Stimulated activated CD8-positive, alpha-beta memory T cell treated with anti-CD3 and anti-CD28 coated beads, Interleukin-7, amount 100 ng/mL, for 24 hours (primary cell): Measurements from ENCODE around the gene TBC1D22A.
"Not testable (repeated sequence)": the region's sequence is repeated elsewhere in the genome, so short reads cannot be mapped to it uniquely, and the experiment has no call there.

Experiments used
- DNase-seq: peaks from one replicate; pipeline ENCODE4 v3.0.0-alpha.2; 2020; ENCODE audit warnings: low read depth

The TBC1D22A gene

DNA sequence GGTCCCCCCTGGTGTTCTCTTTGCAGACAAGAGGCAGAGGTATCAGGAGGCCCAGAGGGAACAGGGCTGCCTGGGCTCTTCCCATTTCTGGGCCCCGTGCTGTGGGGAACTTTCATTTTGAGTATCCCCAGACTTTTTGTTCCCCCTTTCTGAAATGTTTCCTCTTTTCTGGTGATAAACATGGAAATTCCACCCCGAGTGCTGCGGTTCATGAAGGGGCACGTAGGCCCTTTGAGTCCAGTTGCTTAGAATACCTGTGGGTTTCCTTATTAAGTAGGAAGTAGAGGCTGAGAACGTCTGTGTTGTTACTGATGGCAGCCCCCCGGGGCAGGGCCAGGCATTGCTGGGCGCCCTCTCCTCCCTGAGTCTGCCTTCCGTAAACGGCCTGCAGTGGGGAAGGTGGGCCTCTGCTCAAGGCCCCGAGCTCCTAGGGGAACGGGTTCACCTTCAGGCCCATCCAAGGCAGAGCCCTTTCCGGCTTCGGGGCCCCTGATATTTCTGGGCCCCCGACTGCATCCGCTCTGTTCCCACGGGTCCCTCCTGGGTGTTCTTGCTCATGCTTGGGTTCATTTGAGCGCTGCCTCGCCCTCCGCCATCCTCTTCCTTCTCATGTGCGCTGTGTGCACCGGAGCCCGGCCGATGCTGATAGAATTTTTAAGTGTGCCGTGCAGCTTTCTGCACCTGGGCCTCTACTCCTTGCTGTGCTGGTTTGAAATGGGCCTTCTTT lies 12.0 kb downstream of the TBC1D22A start:
- DNase-seq = no peak

DNA sequence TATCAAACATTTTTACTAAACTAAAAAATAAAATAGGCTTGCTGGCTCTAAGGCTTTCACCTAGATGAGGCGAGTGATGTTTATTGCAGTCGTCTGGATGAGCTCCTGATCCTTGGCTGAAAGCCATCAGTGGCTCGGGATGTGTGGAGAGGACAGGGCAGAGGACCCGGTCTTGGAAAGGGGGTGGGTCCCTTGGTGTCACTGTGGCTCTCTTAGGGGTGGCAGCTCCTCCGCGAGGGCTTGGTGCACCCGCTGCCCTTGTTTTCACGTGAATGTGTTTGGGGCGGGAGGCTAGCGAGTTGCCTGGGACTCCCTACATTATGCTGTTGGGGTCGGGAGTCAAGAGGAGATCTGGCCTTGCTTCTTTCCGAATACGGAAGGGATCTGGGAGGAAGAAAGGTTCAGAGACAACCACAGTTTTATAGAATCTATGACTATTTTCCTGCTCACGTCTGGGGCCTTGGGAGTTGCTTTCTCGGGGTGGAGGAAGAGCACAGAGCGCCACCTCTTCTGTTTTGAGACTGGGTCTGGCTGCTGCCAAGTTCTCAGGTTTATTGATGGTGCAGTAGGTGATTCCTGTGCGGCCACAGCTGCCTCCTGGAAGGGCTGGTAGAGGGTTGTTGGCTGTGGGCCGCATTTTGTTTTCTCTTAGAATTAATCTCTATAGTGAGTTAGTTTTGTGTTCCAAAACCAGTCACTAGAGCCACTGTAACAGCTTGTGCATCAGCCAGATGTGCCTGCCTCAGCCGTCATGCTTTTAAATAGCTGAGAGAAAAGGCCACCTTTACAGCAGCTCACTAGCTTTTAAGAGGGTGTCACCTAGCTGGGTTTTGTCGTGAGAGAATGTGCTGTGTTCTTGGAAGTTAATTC lies 12.8 kb downstream of the TBC1D22A start:
- no peak for DNase-seq

DNA sequence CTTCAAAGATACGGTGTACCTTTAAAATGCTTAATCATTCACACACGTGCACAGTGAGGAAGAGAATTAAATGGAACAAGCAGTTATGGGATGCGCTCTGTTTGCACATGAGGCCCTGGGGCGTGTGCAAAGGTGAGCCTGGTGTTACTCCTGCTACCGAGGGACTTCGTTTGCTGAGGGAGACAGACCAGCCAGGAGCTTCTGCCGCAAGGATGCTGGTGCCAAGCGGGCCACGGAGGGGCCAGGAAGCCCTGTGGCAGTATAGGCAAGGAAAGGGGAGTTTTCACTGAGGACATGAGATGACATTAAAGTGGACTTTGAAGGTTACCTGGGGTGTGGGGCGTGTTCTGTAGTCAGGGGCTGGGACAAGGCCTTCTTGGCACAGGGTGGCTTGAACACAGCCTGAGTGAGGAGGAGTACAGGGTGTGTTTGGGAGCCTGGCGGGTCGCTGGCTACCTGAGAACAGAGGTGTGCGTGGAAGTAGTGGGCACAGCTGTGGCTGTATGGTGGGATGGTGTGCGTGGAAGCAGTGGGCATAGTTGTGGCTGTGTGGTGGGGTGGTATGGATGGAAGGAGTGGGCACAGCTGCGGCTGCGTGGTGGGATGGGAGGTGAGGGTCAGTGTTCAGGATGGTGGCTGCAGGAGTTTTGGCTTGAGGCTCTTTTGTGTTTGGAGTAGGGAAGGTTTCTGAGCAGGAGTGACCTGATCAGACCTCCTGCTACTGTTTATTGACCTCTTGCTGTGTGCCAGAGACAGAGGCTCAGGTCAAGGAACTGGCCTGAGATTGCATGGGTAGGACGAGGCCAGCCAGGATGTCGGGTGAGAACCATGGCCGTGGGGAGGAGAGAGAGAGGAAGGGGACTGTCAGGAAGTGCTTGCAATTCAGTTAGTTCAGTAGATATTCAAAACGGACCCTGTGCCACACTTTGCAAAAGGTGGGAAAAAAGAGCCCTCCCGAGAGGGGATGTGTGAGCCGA lies 13.7 kb downstream of the TBC1D22A start:
- no peak for DNase-seq

DNA sequence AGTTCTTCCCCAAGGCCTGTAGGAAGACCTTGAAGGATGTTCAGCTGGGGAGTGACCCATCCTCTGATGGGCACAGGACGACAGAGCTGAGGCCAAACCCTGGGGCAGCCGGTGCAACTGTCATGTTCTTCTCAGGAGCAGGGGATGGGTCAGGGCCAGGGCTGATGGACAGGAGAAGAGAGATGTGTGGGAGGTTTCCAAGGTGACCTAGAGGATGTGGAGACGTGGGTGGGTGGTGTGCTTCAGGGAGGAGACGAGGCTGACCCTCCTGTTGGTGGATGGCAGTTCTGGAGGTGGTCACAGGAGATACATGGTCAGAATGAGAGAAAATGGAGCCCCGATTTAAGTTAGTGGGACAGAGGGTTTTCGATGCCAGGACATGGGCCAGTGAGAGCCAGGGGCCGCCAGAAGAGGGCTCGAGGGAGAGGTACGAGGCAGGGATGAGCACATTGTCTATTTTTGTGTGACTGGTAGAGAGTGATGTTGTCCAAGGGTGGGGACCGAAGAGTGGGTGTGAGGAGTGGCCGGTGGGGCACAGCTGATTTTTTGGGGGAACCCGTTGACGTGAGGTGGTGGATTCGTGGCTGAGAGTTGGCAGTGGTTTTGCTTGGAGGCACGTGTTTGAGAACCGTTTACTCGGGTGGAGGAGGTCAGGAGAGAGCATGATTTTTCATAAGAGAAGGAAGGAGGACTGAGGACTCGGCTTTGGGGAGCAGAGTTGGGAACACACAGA lies 14.6 kb downstream of the TBC1D22A start:
- DNase-seq = no peak

DNA sequence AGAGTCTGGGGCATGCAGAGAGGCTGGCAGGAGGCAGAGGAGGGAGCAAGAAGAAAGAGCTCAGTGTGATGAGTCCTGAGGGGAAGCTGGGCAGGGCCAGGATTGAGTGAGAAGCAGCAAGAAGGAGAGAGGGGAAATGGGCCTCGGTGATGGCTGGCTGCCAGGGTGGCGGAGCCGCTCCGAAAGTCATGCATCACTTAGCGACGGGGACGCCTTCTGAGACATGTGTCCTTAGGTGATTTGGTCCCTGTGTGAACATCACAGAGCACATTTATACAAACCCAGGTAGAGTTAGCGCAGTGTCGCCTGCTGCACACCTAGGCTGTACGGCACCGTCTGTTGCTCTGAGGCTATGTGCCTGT lies 15.1 kb downstream of the TBC1D22A start:
- no peak for DNase-seq

DNA sequence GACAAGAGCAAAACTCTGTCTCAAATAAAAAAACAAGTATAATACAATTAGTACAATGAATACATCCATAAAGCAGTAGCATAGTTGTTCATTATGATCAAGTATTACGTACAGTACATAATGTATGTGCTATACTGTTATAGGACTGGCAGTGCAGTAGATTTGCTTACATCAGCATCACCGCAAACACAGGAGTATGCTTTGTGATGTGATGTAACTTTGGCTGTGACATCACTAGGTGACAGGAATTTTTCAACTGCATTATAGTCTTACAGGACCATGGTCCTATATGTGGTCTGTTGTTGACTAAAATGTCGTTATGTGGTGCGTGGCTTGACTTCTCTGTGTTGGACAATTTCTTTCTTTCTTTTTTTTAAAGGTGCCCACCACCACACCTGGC lies 16.6 kb downstream of the TBC1D22A start:
- DNase-seq = no peak

DNA sequence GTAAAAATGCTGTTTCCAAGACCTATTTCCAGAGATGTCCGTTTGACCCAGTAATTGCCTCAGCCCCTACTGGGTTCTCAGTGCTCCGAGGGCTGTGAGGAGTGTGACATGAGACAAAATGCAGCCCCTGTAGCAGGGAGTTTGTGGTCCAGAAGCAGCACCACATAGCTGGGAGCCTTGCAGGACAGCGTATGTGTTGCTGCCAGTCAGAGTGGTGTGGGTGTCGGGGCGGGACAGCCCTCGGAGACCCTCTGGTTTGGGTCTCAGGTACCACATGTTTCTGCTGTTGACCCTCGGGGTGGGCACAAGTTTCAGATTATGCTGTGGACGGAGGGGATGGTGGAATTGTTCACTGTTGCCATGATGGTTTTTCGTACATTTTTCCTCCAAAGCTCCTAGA lies 17.2 kb downstream of the TBC1D22A start:
- no peak for DNase-seq

DNA sequence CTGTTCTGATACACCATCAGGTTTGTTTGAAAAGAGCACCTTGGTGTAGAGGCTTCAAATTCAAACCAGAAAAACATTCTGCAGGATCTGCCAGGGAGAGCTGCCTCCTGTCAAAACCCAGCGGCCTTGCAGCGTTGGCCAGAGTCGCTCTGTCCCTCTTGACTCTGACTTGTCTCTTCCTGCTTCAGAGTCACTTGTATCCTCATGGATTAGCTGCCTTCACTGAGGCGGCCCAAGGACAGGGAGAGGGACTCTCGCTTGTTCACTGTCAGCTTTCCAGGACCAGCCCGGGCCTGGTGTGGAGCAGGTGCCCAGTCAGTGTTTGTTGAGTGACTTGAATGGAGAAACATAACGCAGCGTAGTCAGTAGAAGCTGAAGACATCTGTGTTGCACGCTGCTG lies 18.0 kb downstream of the TBC1D22A start:
- DNase-seq = no peak

DNA sequence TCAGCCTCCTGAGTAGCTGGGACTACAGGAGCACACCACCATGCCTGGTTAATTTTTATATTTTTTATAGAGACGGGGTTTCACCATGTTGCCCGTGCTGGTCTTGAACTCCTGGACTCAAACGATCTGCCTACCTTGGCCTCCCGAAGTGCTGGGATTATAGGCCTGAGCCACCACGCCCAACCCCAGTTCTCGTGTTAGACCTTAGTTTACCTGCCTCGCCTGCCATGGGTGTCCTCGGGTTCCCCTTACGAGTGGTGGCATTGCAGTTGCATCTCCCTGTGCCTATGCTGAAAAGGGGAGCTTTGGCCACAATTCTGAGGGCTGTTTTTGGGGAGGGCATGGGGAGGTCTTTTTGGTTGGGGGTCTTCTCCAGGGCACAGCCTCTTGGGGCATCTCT lies 18.8 kb downstream of the TBC1D22A start:
- DNase-seq = no peak

DNA sequence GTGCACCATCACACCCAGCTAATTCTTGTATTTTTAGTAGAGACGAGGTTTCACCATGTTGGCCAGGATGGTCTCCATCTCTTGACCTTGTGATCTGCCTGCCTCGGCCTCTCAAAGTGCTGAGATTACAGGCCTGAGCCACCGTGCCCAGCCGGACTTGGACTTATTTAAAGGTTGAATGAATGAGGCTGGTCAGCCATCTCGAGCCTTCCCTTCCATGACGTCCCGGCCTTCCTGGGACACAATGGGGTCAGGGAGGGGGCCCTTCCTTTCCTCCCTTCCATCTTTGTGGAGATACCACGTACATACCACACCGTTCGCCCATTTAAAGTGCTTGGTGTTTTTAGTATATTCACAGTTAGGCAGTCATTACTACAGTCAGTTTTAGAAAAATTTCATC lies 19.8 kb downstream of the TBC1D22A start:
- not testable (repeated sequence) for DNase-seq

DNA sequence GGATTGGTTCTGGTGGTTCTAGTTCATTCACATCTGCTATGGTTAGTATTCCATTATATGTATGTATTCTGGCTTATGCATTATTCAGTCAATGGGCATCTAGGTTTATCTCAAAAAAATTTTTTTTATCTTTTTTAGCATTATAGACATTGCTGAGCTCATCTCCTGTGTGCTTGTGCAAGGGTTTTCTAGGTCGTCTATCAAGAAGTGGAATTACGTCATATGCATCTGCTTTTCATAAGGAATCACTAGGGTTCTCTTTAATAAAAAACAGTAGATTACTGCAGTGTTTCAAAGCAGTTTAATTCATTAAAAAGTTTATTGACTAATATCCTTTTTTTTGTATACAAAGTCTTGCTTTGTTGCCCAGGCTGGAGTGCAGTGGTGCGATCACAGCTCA lies 21.3 kb downstream of the TBC1D22A start:
- DNase-seq = no peak

DNA sequence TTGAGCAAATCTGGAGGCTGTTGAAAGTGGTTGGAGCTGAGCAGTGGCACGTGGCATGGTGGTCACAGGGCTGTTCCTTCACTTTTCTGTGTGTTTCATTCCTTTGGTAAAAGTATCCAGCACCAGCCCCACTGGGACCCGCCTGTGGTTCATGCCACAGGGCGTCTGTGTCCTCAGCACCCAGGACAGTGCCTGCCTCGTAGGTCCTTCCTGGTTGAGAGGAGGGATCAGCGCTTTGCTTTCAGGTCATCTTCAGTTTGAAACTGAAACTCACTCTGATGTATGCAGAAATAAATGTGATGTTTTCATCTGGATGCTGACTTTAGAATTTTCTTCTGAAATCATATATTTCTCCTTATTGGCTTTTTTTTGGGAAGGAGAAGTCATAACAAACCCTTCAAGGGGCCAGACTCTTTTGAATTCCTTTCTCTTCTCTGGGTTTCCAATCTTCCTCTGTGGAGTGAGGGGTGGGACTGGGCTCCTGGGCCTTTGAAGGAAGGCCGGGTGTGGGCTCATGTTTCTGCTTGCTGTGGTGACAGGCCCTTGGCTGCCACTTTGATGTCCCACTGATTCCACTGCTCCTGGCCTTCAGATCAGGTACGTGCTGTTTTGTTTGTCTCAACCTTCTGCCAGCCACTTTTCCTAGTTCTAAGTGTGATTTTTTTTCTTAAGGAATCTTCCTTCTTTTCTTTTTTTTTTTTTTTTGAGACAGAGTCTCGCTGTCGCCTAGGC lies 26.2 kb downstream of the TBC1D22A start:
- no peak for DNase-seq

DNA sequence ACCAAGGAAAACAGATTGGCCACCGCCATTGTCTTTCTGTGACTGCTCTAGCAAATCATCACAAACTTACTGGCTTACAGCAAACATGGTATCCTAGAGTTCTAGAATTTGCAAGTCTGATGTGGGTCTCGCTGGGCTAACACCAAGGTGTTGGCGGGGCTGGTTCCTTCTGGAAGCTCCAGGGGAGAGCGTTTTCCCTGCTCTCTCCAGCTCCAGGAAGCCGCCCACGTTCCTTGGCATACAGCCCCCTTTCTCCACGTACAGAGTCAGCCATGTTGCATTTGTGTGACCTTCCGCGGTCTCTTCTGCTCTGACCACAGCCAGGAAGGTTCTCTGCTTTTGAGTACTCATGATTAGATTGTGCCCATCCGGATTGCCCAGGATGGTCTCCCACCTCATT lies 27.5 kb downstream of the TBC1D22A start:
- DNase-seq = no peak

DNA sequence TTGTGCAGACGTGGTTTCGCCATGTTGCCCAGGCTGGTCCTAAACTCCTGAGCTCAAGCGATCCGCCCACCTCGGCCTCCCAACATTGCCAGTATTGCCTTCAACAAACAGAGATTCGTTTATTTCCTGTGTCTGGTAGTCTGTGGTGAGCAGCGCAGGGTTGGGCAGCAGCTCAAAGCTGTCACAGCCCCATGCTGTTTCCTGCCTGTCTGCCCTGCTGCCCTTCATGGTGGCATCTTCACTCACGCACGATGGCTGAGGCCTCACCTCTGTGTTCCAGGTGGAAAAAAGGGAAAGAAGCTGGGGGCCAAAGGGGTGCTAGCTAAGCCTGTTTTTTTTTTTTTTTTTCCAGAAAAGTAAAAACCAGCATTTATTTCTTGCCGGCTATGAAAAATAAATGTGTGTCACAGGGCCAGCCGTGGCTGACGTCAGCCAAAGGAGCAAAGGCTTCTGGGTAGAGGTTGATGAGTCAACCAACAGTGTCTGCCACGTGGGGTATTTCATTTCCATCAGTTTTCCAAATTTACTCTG lies 28.8 kb downstream of the TBC1D22A start:
- DNase-seq = peak; percentile 51

DNA sequence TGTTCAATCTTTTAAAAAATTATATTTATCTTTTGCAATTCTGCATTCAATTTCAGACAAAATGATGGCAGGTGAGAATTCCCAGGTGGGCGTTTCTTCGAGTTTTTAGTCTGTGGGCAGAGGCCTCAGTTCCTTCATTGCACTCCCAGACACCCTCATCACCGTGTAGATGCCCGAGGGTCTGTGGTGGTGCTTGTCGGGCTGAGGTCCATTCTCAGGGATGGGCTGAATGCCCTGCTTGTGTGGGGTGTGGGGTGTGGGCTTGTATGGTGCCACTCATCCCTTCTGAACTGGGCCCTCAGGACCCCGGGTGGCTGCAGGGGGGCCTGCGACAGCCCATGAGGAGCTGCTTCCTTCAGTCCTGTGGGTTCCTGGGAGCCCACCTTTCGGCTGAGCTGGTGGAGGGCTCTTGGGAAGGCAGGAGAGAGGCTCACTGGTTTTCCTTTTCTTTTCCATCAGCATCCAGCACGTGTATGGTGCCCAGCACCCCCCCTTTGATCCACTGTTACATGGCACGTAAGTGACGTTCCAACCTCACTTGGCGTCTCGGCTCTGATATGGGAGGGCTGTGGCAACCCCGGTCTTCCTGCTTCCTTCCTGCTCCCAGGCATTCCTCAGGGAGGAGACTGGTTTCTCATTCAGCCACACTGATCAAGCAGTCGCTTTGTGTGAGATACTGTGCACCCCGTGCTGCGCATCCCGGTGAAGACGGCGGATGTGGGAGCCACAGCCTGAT lies 29.8 kb downstream of the TBC1D22A start:
- DNase-seq = no peak

DNA sequence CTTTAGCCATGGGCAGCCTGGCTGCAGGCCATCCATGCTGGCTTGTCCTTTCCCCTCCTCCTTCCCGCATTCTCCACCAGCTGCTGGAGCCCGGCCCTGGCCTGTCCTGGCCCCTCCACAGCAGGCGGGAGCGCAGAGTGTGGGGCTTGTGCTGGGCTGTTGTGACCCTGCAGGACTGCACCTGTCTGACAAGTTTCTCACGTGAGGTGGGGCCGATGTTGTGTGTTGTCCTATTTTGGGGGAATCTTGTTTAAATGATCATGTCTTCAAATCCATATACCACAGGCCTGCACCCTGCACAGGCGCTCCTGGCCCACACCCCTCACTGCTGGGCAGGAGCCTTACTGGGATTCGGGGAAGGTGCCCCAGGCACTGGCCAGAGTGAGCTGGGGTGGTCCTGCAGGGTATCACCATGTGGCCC lies 30.4 kb downstream of the TBC1D22A start:
- DNase-seq = no peak

DNA sequence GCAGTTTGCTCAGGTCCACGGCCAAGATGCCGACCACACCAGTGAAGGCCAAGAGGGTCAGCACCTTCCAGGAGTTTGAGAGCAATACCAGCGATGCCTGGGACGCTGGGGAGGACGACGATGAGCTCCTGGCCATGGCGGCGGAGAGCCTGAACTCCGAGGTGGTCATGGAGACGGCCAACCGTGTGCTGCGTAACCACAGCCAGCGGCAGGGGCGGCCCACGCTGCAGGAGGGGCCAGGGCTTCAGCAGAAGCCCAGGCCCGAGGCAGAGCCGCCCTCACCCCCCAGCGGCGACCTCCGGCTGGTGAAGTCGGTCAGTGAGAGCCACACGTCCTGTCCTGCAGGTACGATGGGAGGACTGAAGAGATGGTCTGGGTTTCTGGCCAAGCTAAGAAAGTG lies 31.0 kb downstream of the TBC1D22A start:
- no peak for DNase-seq

DNA sequence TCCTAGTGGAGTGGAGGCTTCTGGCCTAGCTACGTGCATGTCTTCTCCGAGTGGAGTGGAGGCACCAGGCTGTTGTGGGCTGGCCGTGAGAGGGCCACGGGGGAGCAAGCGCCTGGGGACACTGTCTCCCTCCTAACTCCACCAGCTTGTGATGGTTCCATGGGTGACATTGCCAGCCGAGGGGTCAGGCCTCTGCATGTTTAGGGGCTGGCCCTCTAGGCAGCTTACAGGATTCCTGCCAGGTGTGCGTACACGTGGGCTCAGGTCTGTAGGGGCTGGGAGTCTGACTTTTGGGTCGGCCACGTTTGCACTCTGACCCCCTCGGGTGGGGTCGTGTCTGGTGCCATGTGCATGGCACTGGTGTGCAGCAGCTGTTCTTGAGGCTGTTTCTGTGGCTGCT lies 31.6 kb downstream of the TBC1D22A start:
- no peak for DNase-seq

DNA sequence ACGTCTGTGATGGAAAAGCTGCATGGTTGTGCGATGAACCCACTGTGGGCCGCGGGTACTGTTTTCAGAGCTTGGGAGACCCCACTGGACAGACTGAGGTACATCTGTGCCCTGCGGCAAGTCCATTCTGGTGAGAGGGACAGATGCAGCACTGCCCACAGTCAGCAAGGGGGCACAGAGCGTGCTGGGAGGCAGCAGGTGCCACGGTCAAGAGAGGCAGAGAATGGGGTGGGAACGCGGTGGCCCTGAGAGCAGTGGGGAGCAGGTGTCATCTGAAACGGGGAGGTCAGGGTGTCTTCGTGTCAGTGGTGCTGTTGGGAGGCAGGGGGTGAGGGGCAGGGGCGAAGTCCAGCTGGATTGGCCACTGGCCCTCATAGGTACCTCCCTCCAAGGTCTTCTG lies 32.0 kb downstream of the TBC1D22A start:
- no peak for DNase-seq

DNA sequence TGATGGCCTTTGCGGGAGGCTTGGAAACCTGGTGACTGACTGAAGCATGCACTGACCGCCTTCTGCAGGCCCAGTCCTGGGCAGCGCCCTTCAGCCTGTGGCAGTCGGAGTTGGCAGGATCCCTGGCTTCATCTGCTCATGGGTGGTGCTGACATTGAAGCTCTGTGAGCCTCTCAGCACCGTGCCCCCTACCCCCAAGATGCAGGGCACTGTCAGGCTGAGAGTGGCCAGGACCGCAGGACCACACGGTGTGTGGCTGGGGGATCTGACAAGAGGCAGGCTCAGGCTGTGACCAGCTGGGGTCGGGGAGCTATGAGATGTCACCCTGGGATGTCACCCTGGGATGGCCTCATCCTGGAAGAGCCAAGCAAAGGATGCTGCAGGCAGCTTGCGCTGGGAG lies 32.7 kb downstream of the TBC1D22A start:
- no peak for DNase-seq
